Measurements from ENCODE around the gene FARS2.

- no peak for TF ChIP-seq EZH2phosphoT487 (IDR thresholded peaks at IDR 0.05; ENCODE audit: borderline replicate concordance, low read depth)
- TF ChIP-seq CTCF (IDR thresholded peaks at IDR 0.05) = no peak
- no peak for TF ChIP-seq EP300 (IDR thresholded peaks at IDR 0.05; ENCODE audit: borderline replicate concordance in 1 of 2, low read depth in 1 of 2, low read length in 1 of 2)
- TF ChIP-seq FOSL2 (IDR thresholded peaks at IDR 0.05; ENCODE audit: borderline replicate concordance, low read depth) = no peak
- no peak for TF ChIP-seq RFX5 (IDR thresholded peaks at IDR 0.05; ENCODE audit: low read length)
These were observed 377.4 kb downstream of the FARS2 start for GRCh38 chr6:5638666-5639065.
